Stimulated activated CD4-positive, alpha-beta T cell treated with anti-CD3 and anti-CD28 coated beads, Interleukin-4, amount 100 ng/mL, for 4 hours (primary cell): ENCODE data around the gene PRDM5.
"Not testable (repeated sequence)": the region's sequence is repeated elsewhere in the genome, so short reads cannot be mapped to it uniquely, and the experiment has no call there.

Experiments
- DNase-seq, 2 experiments: peaks; one replicate each; pipeline ENCODE4 v3.0.0-alpha.2; 2020

PRDM5 gene

GRCh38 chr4:120741636-120742035 is 180.9 kb downstream of the PRDM5 start:
- DNase-seq, result not testable (repeated sequence)

GRCh38 chr4:120736312-120736711 is 186.2 kb downstream of the PRDM5 start:
- no peak for DNase-seq

GRCh38 chr4:120733968-120734367 is 188.6 kb downstream of the PRDM5 start:
- DNase-seq, result no peak

- no peak for DNase-seq
Observed at GRCh38 chr4:120733054-120733453, 189.5 kb downstream of the PRDM5 start.

- no peak for DNase-seq
Observed at GRCh38 chr4:120731561-120731960, 191.0 kb downstream of the PRDM5 start.

GRCh38 chr4:120730777-120731320 is 191.7 kb downstream of the PRDM5 start:
- no peak for DNase-seq

- DNase-seq, result no peak
Observed at GRCh38 chr4:120728892-120729675, 193.4 kb downstream of the PRDM5 start.

- DNase-seq, result no peak
Observed at GRCh38 chr4:120725639-120726580, 196.6 kb downstream of the PRDM5 start.

GRCh38 chr4:120724656-120725055 is 197.9 kb downstream of the PRDM5 start:
- DNase-seq, result no peak

GRCh38 chr4:120723986-120724385 is 198.5 kb downstream of the PRDM5 start:
- no peak for DNase-seq

DNA sequence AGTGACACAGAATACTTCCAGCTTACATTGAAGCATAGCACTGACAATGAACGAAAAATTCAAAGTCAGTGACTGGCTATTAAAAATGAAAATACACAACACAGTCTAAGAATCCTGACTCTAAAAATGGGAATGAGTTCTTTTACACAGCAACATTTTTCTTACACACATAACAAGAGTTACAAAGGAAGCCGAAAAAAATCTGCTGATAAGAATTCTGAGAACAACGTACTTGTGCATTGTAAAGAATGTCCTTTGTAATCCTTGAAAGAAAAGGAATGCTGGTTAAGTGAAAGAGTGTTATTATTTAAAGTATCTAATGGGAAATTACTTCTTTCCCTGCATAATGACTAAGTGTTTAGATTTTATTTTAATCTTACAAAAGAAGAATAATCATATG is 199.4 kb downstream of the PRDM5 start:
- no peak for DNase-seq

GRCh38 chr4:120722655-120723054 is 199.9 kb downstream of the PRDM5 start:
- no peak for DNase-seq

- no peak for DNase-seq
Observed at GRCh38 chr4:120720354-120720934, 202.1 kb downstream of the PRDM5 start.

- no peak for DNase-seq
Observed at GRCh38 chr4:120718979-120719566, 203.5 kb downstream of the PRDM5 start.

DNA sequence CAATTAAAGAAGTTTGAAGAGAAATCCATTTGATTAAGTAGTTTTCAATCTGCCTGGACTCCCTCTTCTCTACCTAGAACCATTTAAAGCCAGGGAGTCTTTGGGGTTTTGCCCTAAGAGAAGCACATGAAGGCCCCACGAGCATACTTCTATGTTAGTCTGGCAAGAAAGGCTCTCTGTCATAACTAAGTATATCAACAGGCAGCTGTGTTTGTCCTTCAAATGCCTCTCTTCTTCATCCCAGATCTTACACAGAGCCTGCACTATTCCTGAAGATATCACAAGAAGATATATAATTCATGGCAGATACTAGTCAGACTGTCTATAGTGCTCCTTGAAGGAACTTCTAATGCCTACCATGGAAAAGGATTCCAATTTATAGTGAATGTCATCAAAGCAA is 206.2 kb downstream of the PRDM5 start:
- DNase-seq, result no peak

DNA sequence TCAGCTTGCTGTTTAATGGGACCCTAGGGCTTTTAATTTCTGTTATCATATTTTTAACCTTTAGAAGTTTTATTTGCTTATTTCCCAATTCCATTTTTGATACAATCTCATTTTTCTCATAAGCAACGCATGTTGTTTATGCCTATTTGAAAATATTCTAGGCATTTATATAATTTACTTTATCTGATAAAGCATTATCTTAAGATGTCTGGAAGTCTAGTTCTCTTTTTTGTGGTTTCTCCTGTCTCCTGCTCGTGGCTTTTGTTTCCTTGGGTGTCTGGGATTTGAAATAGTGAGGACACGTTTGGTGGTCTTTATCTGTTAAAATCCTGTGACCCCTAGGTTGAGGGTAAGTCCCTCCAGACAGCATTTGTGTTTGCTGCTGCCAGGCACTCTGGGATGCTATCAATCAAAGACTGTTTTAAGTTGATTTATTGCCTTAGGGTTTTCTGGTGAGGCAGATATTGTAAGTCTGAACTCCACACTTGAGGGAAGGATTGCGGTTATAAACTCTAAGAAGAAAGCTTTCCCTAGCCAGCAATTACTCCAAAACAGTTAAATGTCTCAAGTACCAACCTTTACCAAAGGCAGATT is 208.0 kb downstream of the PRDM5 start:
- DNase-seq, result no peak

DNA sequence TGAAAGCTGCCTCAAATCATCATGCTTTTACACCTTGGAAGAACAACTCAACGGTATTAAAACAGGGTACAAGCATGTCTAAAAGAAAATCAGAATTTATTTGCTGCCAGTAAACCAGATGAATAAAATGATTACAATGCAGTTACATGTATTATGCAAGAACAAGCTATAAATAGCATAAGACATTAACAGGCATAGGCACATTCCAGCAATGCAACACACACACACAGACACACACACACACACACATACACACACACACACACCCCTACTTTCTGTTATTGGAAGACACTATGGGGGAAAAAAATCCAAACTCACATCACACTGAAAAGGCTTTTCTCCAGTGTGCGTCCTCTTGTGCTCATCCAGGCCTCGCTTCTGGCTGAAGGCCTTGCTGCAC is 212.5 kb downstream of the PRDM5 start:
- DNase-seq, result no peak

DNA sequence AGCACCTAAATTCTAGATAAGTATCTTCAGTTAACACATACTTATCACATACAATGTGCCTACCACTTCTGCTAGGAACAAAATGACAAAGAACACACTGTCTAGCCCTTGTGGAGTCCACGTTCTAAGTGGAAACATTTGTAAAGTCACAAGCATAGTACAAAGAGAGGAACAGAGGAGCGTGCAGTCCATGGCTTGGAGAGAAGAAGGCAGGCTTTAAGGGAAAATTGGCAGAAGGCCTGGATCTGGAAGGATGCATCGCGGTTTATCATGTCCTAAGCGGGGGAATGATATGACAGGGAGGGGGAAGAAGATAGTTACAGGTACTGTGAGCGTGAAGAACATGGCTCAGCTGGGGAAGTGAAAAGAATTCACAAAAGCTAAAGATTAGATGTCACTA is 218.0 kb downstream of the PRDM5 start:
- DNase-seq, result no peak

- no peak for DNase-seq
Observed at GRCh38 chr4:120703908-120704307, 218.6 kb downstream of the PRDM5 start.

GRCh38 chr4:120699354-120699753 is 223.2 kb downstream of the PRDM5 start:
- DNase-seq, result no peak

- DNase-seq, result no peak
Observed at GRCh38 chr4:120694973-120695372, 227.6 kb downstream of the PRDM5 start.

DNA sequence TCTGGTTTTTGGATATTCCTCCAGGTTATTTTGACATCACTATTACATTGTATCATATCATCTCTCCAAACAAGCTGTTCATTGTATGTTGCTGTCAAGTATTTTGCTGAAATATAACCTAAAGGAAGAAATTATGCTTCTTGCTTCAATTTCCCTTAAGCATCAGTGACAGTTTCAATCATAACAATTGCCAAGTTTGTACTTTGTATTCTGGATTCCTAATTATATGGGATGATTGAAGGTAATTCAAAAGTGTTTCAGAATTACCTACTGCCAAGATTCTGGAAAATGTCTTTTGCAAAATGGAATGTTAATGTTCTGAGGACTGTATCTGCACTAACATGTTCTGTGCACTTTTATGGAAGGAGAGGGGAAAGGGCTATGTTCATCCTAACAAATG is 228.7 kb downstream of the PRDM5 start:
- DNase-seq, result no peak
